ENCODE measurements around the gene RAB28.

DNA sequence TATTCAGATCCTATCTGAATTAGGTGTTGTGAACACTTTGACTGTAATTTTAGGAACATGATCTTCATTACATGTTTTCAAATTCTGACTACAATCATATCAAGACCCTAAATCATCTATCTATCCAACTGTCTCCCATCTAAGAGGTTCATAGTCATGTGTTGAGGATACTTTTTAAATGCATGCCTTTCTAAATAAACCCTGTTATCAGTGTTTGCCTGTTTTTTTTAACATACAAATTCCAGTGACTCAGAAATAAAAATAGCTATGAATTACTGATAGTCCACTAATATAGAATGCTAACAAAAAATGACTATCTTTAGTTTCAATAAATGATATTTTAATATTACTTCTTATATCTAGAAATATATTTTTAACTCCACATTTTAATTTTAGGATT, 8.0 kb downstream of the RAB28 start:
- TF ChIP-seq, protein P1, sequence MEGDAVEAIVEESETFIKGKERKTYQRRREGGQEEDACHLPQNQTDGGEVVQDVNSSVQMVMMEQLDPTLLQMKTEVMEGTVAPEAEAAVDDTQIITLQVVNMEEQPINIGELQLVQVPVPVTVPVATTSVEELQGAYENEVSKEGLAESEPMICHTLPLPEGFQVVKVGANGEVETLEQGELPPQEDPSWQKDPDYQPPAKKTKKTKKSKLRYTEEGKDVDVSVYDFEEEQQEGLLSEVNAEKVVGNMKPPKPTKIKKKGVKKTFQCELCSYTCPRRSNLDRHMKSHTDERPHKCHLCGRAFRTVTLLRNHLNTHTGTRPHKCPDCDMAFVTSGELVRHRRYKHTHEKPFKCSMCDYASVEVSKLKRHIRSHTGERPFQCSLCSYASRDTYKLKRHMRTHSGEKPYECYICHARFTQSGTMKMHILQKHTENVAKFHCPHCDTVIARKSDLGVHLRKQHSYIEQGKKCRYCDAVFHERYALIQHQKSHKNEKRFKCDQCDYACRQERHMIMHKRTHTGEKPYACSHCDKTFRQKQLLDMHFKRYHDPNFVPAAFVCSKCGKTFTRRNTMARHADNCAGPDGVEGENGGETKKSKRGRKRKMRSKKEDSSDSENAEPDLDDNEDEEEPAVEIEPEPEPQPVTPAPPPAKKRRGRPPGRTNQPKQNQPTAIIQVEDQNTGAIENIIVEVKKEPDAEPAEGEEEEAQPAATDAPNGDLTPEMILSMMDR (IDR thresholded peaks at IDR 0.05; ENCODE audit: low read length), result no peak
- TF ChIP-seq EZH2 (IDR thresholded peaks at IDR 0.05; ENCODE audit: borderline replicate concordance, low read length), result no peak
